Bronchial epithelial cell (primary cell): ENCODE data around the gene DDAH2. TPM values are rescaled to one million over a fixed set of nuclear protein-coding genes. Genes with fewer than 3 reads are reported as not detected.
A peak's percentile ranks its signal among the peaks of the same experiment; 100 is the strongest.

Experiments used
- DNase-seq: peaks from one replicate; pipeline ENCODE4 v3.0.0-alpha.2; 2010; ENCODE audit warnings: low read depth
- FAIRE-seq: peaks from 2 replicates; lab custom pipeline; 2011; peaks lifted over from hg19 to GRCh38; lab: Jason Lieb, UNC
- H3K27me3 ChIP-seq: 2 replicates; pipeline ENCODE4 v1.5.1; 2011; ENCODE audit warnings: low read length; ENCODE audit not compliant: control insufficient read depth, insufficient read depth
- H3K36me3 ChIP-seq: 2 replicates; pipeline ENCODE4 v1.5.1; 2011; ENCODE audit warnings: low read length; ENCODE audit not compliant: control insufficient read depth, insufficient read depth
- H3K4me3 ChIP-seq: 2 replicates; pipeline ENCODE4 v1.5.1; 2011; ENCODE audit warnings: mild to moderate bottlenecking, low read depth, low read length, control low read depth
- total RNA-seq: library from RNA; depleted of rRNA; stranded (reverse); fragments of >200 nt; gene quantifications from 2 replicates; pipeline ENCODE4 v1.2.1, GENCODE V29; 2014
- TF ChIP-seq, protein P1 (sequence below): IDR thresholded peaks from 2 replicates; pipeline ENCODE4 v1.5.1; 2011; ENCODE audit warnings: mild to moderate bottlenecking, moderate library complexity, low read length, control low read depth, inconsistent platforms; ENCODE audit not compliant: insufficient read depth, severe bottlenecking

Gene DDAH2
- 14.5 and 19.5 TPM in 2 replicates for total RNA-seq

DNA sequence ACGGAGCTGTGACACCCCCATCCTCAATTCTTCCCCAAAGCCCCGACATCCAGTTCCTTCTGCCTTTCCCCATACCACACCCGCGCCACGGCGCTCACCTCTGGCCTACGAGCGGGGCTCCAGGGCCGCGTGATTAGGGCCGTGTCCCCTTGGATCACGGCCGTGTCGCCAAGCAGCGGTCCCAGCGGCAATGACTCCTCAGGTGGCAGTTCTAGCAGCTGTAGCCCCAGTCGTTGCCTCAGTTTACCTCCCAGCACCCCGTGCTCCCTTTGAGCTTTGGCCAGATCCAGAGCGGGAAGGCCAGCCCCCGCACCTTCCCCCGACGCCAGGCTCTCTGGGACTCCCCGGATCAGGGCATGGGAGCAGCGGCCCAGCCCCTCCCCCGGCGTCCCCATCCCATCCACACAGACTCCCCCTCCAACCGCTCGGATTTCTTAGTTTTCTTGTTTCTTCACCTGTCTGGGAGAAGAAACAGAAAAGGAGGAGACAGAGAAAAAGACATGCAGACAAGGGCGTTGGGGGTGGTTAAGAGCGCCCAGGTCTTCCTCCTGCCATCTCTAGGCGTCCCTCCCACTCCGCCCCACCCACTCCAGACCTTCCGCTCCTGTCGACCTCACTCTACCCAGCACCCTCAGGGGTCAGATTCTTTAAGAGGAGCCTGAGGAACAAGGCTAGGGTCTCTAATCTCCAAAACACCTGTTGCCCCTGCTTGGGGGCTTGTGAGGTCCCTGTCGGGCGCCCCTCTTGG lies at the start of gene DDAH2:
Gene DDAH2, minus strand, starts transcription at position 533 of the 748 bp plus-strand sequence. Its CDS starts 138 bp downstream, at position 395.
- H3K4me3 ChIP-seq, result peak within 1 kb of the TSS; percentile 58
- H3K27me3 ChIP-seq, result no peaks in the 10 kb centered on the region
- peaks cover 21% of the 10 kb centered on the region for H3K36me3 ChIP-seq
- FAIRE-seq, result no peak
- TF ChIP-seq, protein P1, sequence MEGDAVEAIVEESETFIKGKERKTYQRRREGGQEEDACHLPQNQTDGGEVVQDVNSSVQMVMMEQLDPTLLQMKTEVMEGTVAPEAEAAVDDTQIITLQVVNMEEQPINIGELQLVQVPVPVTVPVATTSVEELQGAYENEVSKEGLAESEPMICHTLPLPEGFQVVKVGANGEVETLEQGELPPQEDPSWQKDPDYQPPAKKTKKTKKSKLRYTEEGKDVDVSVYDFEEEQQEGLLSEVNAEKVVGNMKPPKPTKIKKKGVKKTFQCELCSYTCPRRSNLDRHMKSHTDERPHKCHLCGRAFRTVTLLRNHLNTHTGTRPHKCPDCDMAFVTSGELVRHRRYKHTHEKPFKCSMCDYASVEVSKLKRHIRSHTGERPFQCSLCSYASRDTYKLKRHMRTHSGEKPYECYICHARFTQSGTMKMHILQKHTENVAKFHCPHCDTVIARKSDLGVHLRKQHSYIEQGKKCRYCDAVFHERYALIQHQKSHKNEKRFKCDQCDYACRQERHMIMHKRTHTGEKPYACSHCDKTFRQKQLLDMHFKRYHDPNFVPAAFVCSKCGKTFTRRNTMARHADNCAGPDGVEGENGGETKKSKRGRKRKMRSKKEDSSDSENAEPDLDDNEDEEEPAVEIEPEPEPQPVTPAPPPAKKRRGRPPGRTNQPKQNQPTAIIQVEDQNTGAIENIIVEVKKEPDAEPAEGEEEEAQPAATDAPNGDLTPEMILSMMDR, result peak; percentile 57
- no peak for DNase-seq

GRCh38 chr6:31778193-31778592 lies 49.1 kb upstream of the DDAH2 start:
- DNase-seq, result no peak
- Histone ChIP-seq H3K36me3 (peaks cover 31% of the 10 kb centered on the region), H3K27me3 (no peaks in the 10 kb centered on the region), H3K4me3 (no peak overlapping the region)
- no peak for FAIRE-seq
- TF ChIP-seq, protein P1, result no peak

GRCh38 chr6:31777667-31778050 lies 48.6 kb upstream of the DDAH2 start:
- H3K4me3 ChIP-seq, result no peak overlapping the region
- DNase-seq (no peak), FAIRE-seq (no peak)
- H3K27me3 ChIP-seq, result no peaks in the 10 kb centered on the region
- TF ChIP-seq, protein P1, result no peak
- H3K36me3 ChIP-seq, result peaks cover 27% of the 10 kb centered on the region

DNA sequence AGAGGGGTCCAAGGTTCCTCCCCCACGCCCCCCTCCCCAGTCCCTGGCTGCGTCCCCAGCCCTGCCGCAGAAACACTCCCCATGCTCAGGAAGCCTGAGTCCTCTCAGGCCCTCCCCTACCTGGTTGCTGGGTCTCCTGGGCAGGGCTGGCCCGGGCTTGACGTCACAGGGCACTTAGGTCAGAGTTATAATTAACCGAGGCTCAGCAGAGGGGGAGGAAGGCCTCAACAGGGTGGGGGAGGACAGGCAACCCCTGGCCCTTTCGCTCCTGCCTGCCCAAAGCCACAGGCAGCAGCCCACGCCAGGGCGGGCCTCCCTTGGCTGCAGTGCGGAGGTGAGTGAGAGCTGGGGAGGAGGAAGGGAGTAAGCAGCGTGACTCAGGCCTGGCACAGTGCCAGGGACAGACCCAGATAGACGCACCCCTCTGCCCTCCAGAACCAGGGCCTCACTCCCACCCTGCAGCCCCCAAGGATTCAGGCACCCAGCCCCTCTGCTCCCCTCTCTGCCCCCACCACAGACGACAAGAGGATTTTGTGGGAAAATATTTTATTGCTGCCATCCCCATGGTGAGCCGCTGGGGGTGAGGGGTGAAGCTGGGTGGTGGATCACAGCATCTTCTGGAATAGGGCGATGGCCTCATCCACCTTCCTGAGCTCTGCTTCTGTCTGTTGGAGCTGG lies 48.0 kb upstream of the DDAH2 start, which contains the start of gene VWA7:
Gene VWA7, minus strand, starts transcription at position 340 of the 678 bp plus-strand sequence. CDS start 549 bp downstream, outside the sequence.
- H3K27me3 ChIP-seq, result no peaks in the 10 kb centered on the region
- peak within 1 kb of the TSS; percentile 19 for H3K4me3 ChIP-seq
- H3K36me3 ChIP-seq, result peaks cover 23% of the 10 kb centered on the region
- FAIRE-seq (no peak), DNase-seq (peak; percentile 90)
- TF ChIP-seq, protein P1, result no peak

DNA sequence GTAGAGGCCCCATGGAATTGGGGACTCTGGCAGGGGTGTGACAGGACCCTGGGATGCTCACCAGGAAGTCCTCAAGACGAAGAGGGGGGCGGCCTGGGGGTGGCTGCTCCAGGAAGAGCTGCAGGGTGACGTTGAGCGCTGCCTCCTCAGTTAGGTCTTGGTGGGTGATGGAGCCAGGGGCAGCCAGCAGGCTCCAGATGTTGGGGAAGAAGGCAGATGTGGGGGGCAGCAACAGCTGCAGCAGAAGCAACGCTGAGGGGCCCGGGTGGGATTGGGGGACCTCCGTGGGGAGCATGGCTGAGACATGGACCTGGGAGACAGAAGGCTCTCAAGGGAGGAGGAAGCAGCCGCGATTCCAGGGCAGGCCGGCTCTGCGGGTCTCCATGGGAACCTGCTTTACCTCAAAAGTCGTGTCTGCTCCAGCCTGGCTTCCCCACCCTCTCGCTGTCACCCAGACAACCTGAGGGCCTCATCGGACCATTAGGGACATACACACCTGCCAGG lies 47.4 kb upstream of the DDAH2 start:
- Histone ChIP-seq H3K36me3 (peaks cover 19% of the 10 kb centered on the region), H3K27me3 (no peaks in the 10 kb centered on the region), H3K4me3 (peak overlapping the region; percentile 19)
- FAIRE-seq (no peak), DNase-seq (no peak)
- TF ChIP-seq, protein P1, result no peak
